WTC11 (cell line): ENCODE data around the gene ZMIZ1. TPM values are rescaled to one million over a fixed set of nuclear protein-coding genes. Genes with fewer than 3 reads are reported as not detected.

Experiments used
- ATAC-seq: fragments of 200-7000 bp; cut with Tn5 transposase; 2 replicates; pipeline ENCODE4 v1.10.0; 2021; ENCODE audit warnings: mild to moderate bottlenecking, moderate library complexity
- CTCF ChIA-PET: fragments of 300-600 bp; sonication (Branson Sonifier 250); formaldehyde crosslinking; loops from one replicate; lab custom pipeline; 2021; ENCODE audit warnings: antibody characterized with exemption; lab: Charles Lee
- POLR2A ChIA-PET: fragments of 350-600 bp; sonication (Branson Sonifier 250); formaldehyde crosslinking; loops from one replicate; lab custom pipeline; 2021; ENCODE audit warnings: antibody characterized with exemption; lab: Charles Lee
- DNase-seq: peaks from one replicate; pipeline ENCODE4 v3.0.0; 2021; ENCODE audit warnings: low spot score
- H3K27ac Mint-ChIP-seq: 2 replicates; pipeline ENCODE4 v1.8.0; 2021; ENCODE audit warnings: mixed read lengths
- H3K27me3 Mint-ChIP-seq: 2 replicates; pipeline ENCODE4 v1.8.0; 2021; ENCODE audit warnings: low read depth, mild to moderate bottlenecking, moderate library complexity, mixed read lengths
- H3K36me3 Mint-ChIP-seq: 2 replicates; pipeline ENCODE4 v1.8.0; 2021; ENCODE audit warnings: mixed read lengths
- H3K4me1 Mint-ChIP-seq: 2 replicates; pipeline ENCODE4 v1.8.0; 2022; ENCODE audit warnings: mixed read lengths
- H3K4me3 Mint-ChIP-seq: 2 replicates; pipeline ENCODE4 v1.8.0; 2021; ENCODE audit warnings: mild to moderate bottlenecking, moderate library complexity, mixed read lengths
- H3K9me3 Mint-ChIP-seq: 2 replicates; pipeline ENCODE4 v1.8.0; 2021; ENCODE audit warnings: mixed read lengths
- ELF4 ChIP-seq: sonication (generic); formaldehyde crosslinking; IDR thresholded peaks from 2 replicates; pipeline ENCODE4 v1.8.1; 2022; ENCODE audit warnings: low read depth, mild to moderate bottlenecking, moderate library complexity, missing genetic modification reagents
- FOXJ3 ChIP-seq: sonication (generic); formaldehyde crosslinking; IDR thresholded peaks from 2 replicates; pipeline ENCODE4 v1.9.0; 2021; ENCODE audit warnings: missing genetic modification reagents, mild to moderate bottlenecking, borderline replicate concordance
- FOXK1 ChIP-seq: sonication (generic); formaldehyde crosslinking; IDR thresholded peaks from 2 replicates; pipeline ENCODE4 v1.8.0; 2022; ENCODE audit warnings: mild to moderate bottlenecking, moderate library complexity, missing genetic modification reagents
- GABPB1 ChIP-seq: sonication (generic); formaldehyde crosslinking; IDR thresholded peaks from 2 replicates; pipeline ENCODE4 v1.8.1; 2023; ENCODE audit warnings: mild to moderate bottlenecking, missing genetic modification reagents
- GRHL2 ChIP-seq: fragments of 250-450 bp; sonication (Bioruptor Pico); IDR thresholded peaks from 2 replicates; pipeline ENCODE4 v1.8.0; 2022; ENCODE audit warnings: mild to moderate bottlenecking, moderate library complexity; ENCODE audit not compliant: insufficient replicate concordance, severe bottlenecking
- GTF2I ChIP-seq: fragments of 250-450 bp; sonication (Bioruptor Pico); conservative IDR thresholded peaks from 2 replicates; pipeline ENCODE4 v1.4.0; 2021; ENCODE audit warnings: mild to moderate bottlenecking
- JUN ChIP-seq: sonication (generic); formaldehyde crosslinking; IDR thresholded peaks from 2 replicates; pipeline ENCODE4 v1.8.0; 2023; ENCODE audit warnings: mild to moderate bottlenecking, missing genetic modification reagents
- RELA ChIP-seq: sonication (generic); formaldehyde crosslinking; IDR thresholded peaks from 2 replicates; pipeline ENCODE4 v1.8.1; 2022; ENCODE audit warnings: missing genetic modification reagents, mild to moderate bottlenecking, borderline replicate concordance
- TEAD1 ChIP-seq: sonication (generic); formaldehyde crosslinking; IDR thresholded peaks from 2 replicates; pipeline ENCODE4 v1.8.0; 2022; ENCODE audit warnings: mild to moderate bottlenecking, missing genetic modification reagents
- ZBTB21 ChIP-seq: sonication (generic); formaldehyde crosslinking; IDR thresholded peaks from 2 replicates; pipeline ENCODE4 v1.8.1; 2023; ENCODE audit warnings: mild to moderate bottlenecking, missing genetic modification reagents, borderline replicate concordance
- ZNF423 ChIP-seq: fragments of 250-450 bp; sonication (Bioruptor Pico); IDR thresholded peaks from 2 replicates; pipeline ENCODE4 v2.1.2; 2022; ENCODE audit warnings: mild to moderate bottlenecking, moderate library complexity
- total RNA-seq: library from RNA; stranded (reverse); gene quantifications from 3 replicates; pipeline ENCODE4 v1.2.3, GENCODE V29; 2021
- TF ChIP-seq, protein P1 (sequence below): sonication (generic); formaldehyde crosslinking; conservative IDR thresholded peaks from 2 replicates; pipeline ENCODE4 v1.8.1; 2023; ENCODE audit warnings: mild to moderate bottlenecking, low read depth, missing genetic modification reagents, moderate library complexity
- TF ChIP-seq, protein P2 (sequence below): sonication (generic); formaldehyde crosslinking; IDR thresholded peaks from 2 replicates; pipeline ENCODE4 v1.8.1; 2023; ENCODE audit warnings: mild to moderate bottlenecking, missing genetic modification reagents, moderate library complexity
- TF ChIP-seq, protein P3 (sequence below): sonication (generic); formaldehyde crosslinking; IDR thresholded peaks from 2 replicates; pipeline ENCODE4 v1.8.1; 2022; ENCODE audit warnings: low read depth, mild to moderate bottlenecking, moderate library complexity, missing genetic modification reagents, borderline replicate concordance
- TF ChIP-seq, protein P4 (sequence below): sonication (generic); formaldehyde crosslinking; IDR thresholded peaks from 2 replicates; pipeline ENCODE4 v1.8.1; 2023; ENCODE audit warnings: mild to moderate bottlenecking, missing genetic modification reagents
- TF ChIP-seq, protein P5 (sequence below): sonication (generic); formaldehyde crosslinking; IDR thresholded peaks from 2 replicates; pipeline ENCODE4 v1.8.0; 2022; ENCODE audit warnings: mild to moderate bottlenecking, missing genetic modification reagents

ZMIZ1 gene
- total RNA-seq, 1 experiment from 2014 or later, result 44.4 TPM

DNA sequence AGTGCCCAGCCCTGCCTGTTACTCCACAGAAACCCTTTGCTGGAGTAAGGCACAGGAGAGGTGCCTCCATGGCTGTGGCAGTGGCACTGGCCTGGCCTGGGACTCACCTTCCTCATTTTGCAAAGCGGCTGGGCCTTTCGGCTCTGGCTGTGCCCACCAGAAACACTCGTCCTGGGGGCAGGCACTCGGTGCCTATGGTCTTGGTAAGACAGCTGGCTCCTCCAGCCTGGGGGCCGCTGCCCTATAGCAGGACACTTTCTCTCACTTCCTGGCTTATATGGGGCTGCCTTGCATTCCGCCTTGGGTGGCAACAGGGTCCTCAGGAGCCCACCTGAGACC is 13.2 kb downstream of the ZMIZ1 start (continued):
- TF ChIP-seq, protein P1, sequence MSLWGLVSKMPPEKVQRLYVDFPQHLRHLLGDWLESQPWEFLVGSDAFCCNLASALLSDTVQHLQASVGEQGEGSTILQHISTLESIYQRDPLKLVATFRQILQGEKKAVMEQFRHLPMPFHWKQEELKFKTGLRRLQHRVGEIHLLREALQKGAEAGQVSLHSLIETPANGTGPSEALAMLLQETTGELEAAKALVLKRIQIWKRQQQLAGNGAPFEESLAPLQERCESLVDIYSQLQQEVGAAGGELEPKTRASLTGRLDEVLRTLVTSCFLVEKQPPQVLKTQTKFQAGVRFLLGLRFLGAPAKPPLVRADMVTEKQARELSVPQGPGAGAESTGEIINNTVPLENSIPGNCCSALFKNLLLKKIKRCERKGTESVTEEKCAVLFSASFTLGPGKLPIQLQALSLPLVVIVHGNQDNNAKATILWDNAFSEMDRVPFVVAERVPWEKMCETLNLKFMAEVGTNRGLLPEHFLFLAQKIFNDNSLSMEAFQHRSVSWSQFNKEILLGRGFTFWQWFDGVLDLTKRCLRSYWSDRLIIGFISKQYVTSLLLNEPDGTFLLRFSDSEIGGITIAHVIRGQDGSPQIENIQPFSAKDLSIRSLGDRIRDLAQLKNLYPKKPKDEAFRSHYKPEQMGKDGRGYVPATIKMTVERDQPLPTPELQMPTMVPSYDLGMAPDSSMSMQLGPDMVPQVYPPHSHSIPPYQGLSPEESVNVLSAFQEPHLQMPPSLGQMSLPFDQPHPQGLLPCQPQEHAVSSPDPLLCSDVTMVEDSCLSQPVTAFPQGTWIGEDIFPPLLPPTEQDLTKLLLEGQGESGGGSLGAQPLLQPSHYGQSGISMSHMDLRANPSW, result no peak
- TF ChIP-seq ZNF423 (CRISPR knock-in tag), result no peak
- no peak for TF ChIP-seq FOXK1
- TF ChIP-seq, protein P2, sequence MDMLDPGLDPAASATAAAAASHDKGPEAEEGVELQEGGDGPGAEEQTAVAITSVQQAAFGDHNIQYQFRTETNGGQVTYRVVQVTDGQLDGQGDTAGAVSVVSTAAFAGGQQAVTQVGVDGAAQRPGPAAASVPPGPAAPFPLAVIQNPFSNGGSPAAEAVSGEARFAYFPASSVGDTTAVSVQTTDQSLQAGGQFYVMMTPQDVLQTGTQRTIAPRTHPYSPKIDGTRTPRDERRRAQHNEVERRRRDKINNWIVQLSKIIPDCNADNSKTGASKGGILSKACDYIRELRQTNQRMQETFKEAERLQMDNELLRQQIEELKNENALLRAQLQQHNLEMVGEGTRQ, result no peak
- TF ChIP-seq FOXJ3 (CRISPR knock-in tag), result no peak

DNA sequence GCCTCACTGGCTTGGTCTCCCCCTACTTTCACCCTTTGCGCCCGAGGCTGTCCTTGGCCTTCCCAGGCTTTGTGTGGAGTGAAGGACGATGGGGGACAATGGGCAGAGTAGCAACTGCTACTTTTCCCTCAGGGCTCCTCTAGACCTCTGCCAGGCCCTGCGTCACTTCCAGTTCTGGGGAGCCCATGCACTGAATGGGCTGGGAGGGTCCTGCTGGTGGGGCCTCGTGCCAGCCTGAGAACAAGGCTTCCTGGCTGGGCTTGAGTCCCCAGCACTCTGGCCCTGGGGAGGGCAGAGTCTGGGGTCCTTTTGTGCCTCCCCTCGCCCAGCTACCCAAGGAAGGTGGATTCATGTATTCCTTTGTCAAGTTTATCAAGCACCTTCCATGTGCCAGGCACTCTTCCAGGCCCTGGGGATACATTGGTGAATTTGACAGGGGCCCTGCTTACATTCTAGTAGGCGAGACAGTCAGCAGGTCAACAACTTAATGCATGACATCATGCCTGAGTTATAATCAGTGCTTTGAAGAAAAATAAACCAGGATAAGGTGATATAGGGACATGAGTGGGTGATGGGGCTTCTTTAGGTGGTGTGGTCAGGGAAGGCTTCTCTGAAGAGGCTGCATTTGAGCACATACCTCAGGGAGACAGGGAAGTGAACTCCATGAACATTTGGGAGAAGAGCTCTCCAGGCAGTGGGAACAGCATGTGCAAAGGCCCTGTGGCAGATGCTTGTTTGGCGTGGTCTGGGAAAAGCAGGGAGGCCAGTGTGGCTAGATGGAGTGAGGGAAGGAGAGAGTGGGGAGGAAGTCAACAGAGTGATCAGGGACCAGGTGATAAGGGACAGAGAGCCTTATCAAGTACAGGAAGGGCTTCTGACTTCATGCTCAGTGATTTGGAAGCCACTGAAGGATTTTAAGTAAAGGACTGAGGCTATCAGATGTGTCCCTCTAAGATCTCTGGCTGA is 14.1 kb downstream of the ZMIZ1 start:
- Mint-ChIP-seq H3K27ac (peak overlapping the region; percentile 16), H3K4me3 (no peak overlapping the region), H3K36me3 (no peaks in the 10 kb centered on the region), H3K27me3 (no peaks in the 10 kb centered on the region), H3K4me1 (peaks cover 66% of the 10 kb centered on the region), H3K9me3 (peaks cover 4% of the 10 kb centered on the region; the same call in 1 of the 2 replicates)
- no peak for DNase-seq
- ATAC-seq, result no peak
- CTCF ChIA-PET, result no interaction called here
- POLR2A ChIA-PET, result no interaction called here
- TF ChIP-seq, protein P3, sequence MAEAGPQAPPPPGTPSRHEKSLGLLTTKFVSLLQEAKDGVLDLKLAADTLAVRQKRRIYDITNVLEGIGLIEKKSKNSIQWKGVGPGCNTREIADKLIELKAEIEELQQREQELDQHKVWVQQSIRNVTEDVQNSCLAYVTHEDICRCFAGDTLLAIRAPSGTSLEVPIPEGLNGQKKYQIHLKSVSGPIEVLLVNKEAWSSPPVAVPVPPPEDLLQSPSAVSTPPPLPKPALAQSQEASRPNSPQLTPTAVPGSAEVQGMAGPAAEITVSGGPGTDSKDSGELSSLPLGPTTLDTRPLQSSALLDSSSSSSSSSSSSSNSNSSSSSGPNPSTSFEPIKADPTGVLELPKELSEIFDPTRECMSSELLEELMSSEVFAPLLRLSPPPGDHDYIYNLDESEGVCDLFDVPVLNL (CRISPR knock-in tag), result no peak
- TF ChIP-seq GTF2I (CRISPR knock-in tag), result 0 out of 2 replicates have a peak, but pooled peaks have one; percentile 29

DNA sequence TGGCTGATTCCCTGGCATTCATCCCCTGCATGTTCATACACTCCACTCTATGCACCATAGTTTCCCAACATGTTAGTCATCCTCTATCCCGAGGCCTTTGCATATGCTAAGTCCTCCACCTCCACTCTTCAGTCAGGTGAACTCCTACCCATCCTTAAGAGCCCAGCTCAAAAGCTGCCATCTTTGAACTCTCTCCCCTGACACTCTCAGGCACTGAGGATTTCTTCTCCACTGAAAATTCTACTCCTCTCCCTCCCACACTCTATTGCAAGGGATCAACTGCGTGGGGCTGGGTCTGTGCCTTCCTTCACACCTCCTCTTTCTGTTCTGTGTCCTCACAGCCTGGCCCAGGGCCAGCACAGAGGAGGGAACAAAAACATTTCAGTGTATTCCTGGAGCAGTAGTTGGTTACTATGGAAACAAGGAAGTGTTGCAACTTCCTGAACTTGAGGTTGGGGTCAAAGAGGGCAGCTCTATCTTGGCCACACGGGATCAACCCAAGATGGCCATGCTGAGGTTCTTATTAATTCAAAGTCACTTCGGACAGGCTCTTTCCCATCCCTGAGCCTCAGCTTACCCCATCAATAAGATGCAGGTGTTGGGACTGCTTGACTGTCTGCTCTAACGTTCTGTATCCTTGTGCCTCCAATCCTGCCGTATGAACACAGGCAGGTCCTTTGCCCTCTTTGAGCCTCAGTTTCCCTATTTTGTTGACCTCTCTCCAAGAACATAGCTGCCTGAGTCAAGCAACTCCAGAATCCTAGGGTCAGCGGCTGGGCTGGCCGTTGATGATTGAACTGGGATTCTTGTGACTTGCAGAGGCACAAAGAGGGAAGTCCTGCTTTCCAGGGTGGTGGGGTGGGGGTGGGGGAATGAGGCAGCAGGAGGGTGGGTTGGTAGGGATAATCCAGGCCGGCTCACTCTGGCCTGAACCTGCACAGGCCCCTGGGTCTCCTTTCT is 15.5 kb downstream of the ZMIZ1 start:
- H3K4me1 Mint-ChIP-seq, result peaks cover 56% of the 10 kb centered on the region

More for the DNA sequence above, 15.5 kb downstream of the ZMIZ1 start:
- ChIA-PET POLR2A (no interaction called here), CTCF (interaction anchor here (0.6 to 1.2 kb wide), 2 partner anchors 59 to 110 kb away, joined by 3 to 5 read pairs; no protein-coding TSS in a partner anchor)
- no peak for TF ChIP-seq TEAD1
- TF ChIP-seq RELA (CRISPR knock-in tag), result no peak
- TF ChIP-seq JUN (CRISPR knock-in tag), result no peak
- TF ChIP-seq GABPB1 (CRISPR knock-in tag), result 0 out of 2 replicates have a peak, but pooled peaks have one; percentile 37
- TF ChIP-seq ELF4 (CRISPR knock-in tag), result no peak
- TF ChIP-seq, protein P4, sequence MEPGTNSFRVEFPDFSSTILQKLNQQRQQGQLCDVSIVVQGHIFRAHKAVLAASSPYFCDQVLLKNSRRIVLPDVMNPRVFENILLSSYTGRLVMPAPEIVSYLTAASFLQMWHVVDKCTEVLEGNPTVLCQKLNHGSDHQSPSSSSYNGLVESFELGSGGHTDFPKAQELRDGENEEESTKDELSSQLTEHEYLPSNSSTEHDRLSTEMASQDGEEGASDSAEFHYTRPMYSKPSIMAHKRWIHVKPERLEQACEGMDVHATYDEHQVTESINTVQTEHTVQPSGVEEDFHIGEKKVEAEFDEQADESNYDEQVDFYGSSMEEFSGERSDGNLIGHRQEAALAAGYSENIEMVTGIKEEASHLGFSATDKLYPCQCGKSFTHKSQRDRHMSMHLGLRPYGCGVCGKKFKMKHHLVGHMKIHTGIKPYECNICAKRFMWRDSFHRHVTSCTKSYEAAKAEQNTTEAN (CRISPR knock-in tag), result no peak
- TF ChIP-seq, protein P5, sequence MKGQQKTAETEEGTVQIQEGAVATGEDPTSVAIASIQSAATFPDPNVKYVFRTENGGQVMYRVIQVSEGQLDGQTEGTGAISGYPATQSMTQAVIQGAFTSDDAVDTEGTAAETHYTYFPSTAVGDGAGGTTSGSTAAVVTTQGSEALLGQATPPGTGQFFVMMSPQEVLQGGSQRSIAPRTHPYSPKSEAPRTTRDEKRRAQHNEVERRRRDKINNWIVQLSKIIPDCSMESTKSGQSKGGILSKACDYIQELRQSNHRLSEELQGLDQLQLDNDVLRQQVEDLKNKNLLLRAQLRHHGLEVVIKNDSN (CRISPR knock-in tag), result no peak
- TF ChIP-seq GRHL2 (CRISPR knock-in tag), result no peak
- no peak for TF ChIP-seq ZBTB21
- Mint-ChIP-seq H3K27me3 (no peaks in the 10 kb centered on the region), H3K27ac (peak overlapping the region; percentile 11; the same call in 1 of the 2 replicates), H3K9me3 (peaks cover 4% of the 10 kb centered on the region; the same call in 1 of the 2 replicates), H3K36me3 (no peaks in the 10 kb centered on the region), H3K4me3 (no peak overlapping the region)
- DNase-seq (no peak), ATAC-seq (peak; percentile 45)
